HG03064 (cell line): Measurements from ENCODE around the gene MICOS13.

Experiments
- ATAC-seq: cut with Tn5 transposase; IDR thresholded peaks from one replicate; pipeline ENCODE4 v1.9.1; 2021; ENCODE audit warnings: low read depth; ENCODE audit not compliant: unreplicated experiment

The MICOS13 gene

GRCh38 chr19:5700455-5701092, 20.3 kb upstream of the MICOS13 start:
- no peak for ATAC-seq

DNA sequence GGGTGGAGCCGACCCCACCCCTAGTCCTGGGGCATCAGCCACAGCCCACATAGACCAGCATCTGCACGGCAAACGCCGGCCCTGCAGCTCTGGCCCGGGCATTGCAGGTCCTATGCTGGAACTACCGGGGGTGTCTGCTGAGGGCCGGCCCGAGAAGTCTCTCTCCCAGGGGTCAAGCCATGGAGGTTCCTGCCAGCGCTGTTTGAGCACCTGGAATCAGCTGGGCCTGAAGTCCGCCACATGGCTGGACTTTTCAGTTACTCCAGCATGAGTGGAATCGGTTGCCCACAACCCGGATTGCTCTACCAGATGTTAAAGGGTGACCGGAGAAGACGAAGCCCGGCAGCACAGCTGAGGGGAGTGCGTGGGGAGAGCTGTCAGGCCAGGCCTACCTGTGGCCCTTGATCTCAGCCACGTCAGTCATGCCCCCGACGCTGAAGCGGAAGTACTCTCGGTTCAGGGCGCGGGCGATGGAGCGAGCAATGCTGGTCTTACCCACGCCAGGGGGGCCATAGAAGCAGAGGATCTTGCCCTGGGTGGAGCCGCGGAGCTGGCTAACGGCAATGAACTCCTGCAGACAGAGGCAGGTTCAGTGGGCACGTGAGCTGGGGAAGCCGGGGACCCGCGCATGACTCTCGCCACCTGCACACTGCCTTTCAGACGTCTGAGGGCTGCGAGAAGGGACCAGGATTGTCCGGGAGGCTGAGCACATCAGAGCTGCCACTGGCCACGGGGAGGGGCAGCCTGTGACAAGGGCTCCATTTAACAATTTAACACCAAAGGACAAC, 18.5 kb upstream of the MICOS13 start:
- no peak for ATAC-seq

GRCh38 chr19:5697890-5698634, 17.7 kb upstream of the MICOS13 start:
- ATAC-seq: no peak

DNA sequence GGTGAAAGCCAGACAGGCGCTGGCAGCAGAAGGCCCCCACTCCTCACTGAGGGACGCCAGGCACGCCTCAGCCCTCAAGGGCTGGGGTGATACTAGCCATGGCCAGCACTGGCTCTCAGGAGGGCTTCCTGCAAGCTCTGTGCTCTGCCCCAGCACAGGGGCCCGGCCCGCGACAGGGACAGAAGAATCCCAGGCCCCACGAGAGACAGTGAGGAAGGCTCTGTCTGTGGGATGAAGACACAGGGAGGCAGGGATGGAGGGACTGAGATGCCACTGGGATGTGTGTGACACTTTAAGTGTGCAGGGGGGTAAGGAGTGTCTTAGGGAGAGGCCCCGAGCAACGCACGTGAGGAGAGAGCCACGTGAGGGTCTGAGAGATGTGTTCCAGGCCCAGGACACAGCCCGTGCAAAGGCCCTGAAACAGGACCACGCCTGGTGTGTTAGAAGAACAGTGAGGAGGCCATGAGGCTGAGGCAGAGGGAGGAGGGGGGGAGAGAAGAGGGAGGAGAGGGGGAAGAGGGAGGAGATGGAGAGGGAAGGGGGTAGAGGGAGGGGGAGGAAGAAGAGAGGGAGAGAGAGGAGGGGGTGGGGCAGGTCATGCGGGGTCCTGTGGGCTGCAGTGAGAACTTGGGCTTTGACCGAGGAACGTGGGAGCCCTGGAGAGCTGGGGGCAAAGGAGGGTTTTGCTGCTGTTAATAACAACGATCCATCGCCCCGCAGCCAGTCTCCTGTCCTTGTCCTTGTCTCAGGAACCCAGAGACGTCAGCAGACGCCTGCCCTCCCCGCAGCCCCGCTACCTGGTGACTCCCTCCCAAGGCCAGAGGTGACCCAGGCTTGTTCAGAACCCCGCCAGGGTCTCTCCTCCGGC, 16.9 kb upstream of the MICOS13 start:
- no peak for ATAC-seq

DNA sequence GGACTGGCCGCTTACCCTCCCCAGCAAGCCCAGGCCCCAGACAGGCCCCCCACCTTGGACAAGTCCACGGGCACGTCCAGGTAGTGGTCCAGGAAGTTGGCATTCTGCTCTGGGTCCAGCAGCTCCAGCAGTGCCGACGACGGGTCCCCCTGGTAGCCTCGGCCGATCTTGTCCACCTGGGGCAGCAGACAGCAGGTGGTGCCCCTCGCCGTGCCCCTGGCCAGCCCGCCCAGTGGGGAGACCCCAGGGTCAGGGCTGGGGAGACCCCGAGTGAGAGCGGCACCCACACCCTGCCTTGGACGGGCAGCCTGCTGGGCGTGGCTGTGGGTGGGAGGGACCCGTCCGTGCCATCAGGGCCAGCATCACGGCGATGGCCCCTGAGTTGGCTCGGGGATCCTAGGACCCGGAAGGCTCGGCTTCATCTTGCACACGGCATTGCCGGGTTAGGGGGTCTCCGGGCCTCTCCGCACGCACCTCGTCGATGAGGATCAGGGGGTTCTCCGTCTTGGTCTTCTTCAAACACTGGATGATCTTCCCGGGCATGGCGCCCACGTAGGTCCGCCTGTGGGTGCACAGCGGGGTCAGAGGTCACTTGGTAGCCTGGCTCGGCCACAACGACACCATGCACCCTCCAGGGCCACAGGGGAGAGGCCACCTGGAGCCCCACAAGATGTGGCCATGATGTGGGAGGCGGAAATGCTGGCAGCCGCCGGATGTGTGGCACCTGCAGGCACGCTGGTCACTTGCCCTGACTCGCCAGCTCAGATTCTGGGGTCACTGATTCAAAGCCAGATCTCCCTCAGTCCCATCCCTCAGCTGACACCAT, 16.1 kb upstream of the MICOS13 start:
- no peak for ATAC-seq

GRCh38 chr19:5695649-5696195, 15.4 kb upstream of the MICOS13 start:
- ATAC-seq: no peak

DNA sequence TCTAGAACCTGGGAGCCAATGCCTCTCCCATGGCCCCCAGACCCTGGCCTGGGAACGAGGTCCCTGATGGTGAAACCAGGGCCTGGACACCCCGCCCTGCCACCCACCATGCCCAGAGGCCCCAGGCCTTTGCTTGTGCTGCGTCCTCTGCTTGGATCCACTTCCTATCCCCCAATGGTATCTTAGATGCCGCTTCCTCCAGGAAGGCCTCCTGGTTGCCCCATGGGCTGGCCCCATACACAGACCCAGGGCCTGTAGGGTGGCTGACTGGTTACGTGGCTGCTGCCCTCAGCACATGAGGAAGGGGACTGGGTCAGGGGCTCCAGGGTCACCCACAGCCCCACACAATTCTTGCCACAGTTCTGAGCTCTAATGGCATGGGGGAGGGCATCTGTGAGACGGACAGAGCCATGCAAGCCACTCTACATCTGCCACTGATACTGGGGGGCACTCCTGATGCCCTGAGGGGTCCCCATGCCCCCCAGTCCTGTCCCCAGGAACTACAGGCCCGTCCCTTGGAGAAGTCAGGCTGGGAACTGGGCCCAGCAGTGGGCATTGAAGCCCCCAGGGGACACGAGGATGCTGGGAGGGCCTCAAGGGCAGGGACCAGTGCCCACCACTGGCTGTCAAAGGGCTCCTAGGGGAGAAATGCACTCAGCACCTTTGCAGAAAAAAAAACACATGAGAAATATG, 14.8 kb upstream of the MICOS13 start:
- no peak for ATAC-seq

DNA sequence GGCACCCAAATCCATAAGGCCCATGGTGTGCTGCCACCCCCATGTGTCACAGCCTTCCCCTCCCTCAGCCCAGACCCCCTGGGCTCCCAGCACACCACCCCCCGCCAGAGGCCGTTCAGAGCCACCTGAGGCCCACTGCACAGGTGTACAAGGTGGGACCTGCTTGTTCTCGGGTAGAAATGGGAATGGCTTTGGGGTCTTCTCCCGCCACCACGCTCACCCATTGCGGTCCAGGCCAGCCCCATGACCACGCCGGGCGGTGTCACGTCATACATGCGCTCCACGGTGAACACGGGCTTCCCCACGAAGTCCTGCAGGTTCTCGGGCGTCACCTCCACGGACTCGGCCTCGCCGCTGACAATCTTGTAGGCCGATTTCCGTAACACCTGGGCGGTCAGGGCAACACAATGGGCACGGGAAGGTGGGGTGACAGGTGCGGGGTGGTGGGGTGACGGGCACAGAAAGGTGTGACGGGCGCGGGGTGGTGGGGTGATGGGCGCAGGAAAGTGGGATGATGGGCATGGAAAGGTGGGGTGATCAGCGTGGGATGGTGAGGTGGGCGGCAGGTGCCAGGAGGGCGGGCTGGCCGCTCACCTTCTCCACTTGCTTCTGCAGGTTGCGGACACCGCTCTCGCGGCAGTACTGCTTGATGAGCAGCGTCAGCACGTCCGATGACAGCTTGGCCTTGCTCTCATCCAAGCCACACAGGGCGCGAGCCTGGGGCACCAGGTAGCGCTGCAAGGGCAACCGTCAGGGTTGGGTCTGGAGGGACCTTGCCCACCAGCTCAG, 14.0 kb upstream of the MICOS13 start:
- ATAC-seq: no peak

DNA sequence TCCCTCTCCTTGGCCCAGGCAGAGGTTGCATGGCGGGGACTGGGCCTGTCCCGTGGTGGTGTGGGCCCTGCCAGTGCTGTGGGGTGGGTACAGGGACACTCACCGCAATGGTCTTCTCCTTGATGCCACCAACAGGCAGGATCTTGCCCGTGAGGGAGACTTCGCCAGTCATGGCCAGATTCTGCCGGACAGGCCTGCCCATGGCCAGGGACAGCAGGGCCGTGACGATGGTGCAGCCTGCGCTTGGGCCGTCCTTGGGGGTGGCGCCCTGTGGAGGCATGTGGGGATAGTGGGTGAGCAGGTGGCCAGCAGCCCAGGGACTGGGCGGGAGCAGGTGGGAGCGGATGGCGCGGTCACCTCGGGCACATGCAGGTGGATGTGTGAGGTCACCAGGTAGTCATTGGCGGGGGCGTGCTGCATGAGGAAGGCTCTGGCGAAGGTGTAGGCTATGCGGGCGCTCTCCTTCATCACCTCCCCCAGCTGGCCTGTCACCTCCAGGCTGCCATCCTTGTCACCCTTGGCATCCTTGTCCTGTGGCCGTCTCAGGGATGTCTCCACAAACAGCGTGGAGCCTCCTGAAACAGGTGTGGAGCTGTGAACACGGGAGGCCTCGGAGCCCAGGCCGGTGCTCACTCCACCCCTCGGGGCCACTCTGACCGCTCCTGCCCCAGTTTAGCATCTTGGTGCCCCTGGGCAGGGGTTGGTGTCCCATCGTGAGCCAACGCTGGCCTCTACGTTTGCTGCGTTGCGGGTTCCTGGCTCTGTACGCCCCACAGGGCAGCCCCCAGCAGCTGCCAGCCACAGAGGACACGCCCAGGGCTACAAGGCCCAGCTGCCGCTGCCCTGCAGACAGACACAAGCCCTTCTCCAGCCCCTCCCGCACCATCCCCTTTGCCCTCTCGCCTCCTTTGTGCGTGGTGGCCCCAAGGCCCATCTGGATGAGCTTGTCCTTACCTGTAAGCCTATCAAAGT, 13.2 kb upstream of the MICOS13 start:
- no peak for ATAC-seq

GRCh38 chr19:5692723-5693194, 12.4 kb upstream of the MICOS13 start:
- ATAC-seq: no peak

- no peak for ATAC-seq
These were observed 11.8 kb upstream of the MICOS13 start for GRCh38 chr19:5691822-5692722.

GRCh38 chr19:5690955-5691821, 10.9 kb upstream of the MICOS13 start:
- ATAC-seq: no peak

GRCh38 chr19:5690125-5690954, 10.0 kb upstream of the MICOS13 start, which contains the start of gene RPL36:
TSS of gene RPL36 (plus strand) at chr19:5690295. CDS start at chr19:5690508, 213 bp downstream.
- peak; percentile 38 for ATAC-seq
